ENCODE results near the gene B4GALT4.

Gene B4GALT4

GRCh38 chr3:119211803-119212202, 28.9 kb downstream of the B4GALT4 start:
- H3K9me3 ChIP-seq (ENCODE audit: insufficient read depth, low read length): no peaks in the 10 kb centered on the region
- H3K36me3 ChIP-seq (ENCODE audit: low read length): peaks cover 18% of the 10 kb centered on the region
- H3K27me3 ChIP-seq (ENCODE audit: low read length): no peaks in the 10 kb centered on the region
- H3K9ac ChIP-seq (ENCODE audit: low read length): no peak overlapping the region
- TF ChIP-seq EZH2phosphoT487 (conservative IDR thresholded peaks at IDR 0.05; ENCODE audit: low read length) (no peak), CTCF (IDR thresholded peaks at IDR 0.05; ENCODE audit: insufficient read depth, low read length, poor library complexity, severe bottlenecking) (no peak)
- H3K27ac ChIP-seq (ENCODE audit: low read depth, low read length): no peak overlapping the region
- H3F3A ChIP-seq (ENCODE audit: insufficient read depth): no peaks in the 10 kb centered on the region
- no peaks in the 10 kb centered on the region for H3K9me2 ChIP-seq (replicated peaks; ENCODE audit: insufficient read depth, low read length)
- no peak overlapping the region for H3K4me3 ChIP-seq (ENCODE audit: insufficient read depth, low read length, poor library complexity, severe bottlenecking)
- no peaks in the 10 kb centered on the region for H3K79me2 ChIP-seq (ENCODE audit: insufficient read depth, low read length)
- H2AFZ ChIP-seq (ENCODE audit: low read depth, low read length, severe bottlenecking): no peak overlapping the region
- no peaks in the 10 kb centered on the region for H4K20me1 ChIP-seq (ENCODE audit: low read depth, low read length)
- no peak overlapping the region for H3K4me2 ChIP-seq (ENCODE audit: low read depth, low read length, poor library complexity, severe bottlenecking)

DNA sequence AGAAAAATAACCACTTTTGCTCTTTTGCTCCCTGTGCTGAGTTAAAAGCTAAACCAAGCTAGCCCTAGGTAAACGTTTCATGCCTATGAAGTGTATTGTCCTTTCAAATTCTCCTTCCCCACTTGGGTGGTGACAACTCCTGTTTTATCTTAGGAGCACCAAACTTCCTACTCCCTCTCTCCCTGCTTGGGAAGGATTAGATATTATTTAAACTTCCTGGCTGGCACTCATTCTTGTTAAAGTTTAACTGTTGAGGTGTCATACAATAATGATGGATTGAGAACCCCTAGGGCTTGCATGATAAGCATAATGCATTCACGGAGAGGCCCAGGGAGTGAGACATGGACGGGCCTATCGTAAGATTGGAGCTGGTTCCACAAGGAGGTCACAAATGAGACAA, 29.5 kb downstream of the B4GALT4 start:
- H3K4me2 ChIP-seq (ENCODE audit: low read depth, low read length, poor library complexity, severe bottlenecking): no peak overlapping the region
- no peak overlapping the region for H2AFZ ChIP-seq (ENCODE audit: low read depth, low read length, severe bottlenecking)
- no peak for TF ChIP-seq CTCF (IDR thresholded peaks at IDR 0.05; ENCODE audit: insufficient read depth, low read length, poor library complexity, severe bottlenecking)
- no peak for TF ChIP-seq EZH2phosphoT487 (conservative IDR thresholded peaks at IDR 0.05; ENCODE audit: low read length)
- no peaks in the 10 kb centered on the region for H3F3A ChIP-seq (ENCODE audit: insufficient read depth)
- H3K27me3 ChIP-seq (ENCODE audit: low read length): no peaks in the 10 kb centered on the region
- no peak overlapping the region for H3K4me3 ChIP-seq (ENCODE audit: insufficient read depth, low read length, poor library complexity, severe bottlenecking)
- H4K20me1 ChIP-seq (ENCODE audit: low read depth, low read length): no peaks in the 10 kb centered on the region
- no peaks in the 10 kb centered on the region for H3K9me2 ChIP-seq (replicated peaks; ENCODE audit: insufficient read depth, low read length)
- H3K79me2 ChIP-seq (ENCODE audit: insufficient read depth, low read length): no peaks in the 10 kb centered on the region
- no peaks in the 10 kb centered on the region for H3K9me3 ChIP-seq (ENCODE audit: insufficient read depth, low read length)
- H3K27ac ChIP-seq (ENCODE audit: low read depth, low read length): no peak overlapping the region
- no peak overlapping the region for H3K9ac ChIP-seq (ENCODE audit: low read length)
- peaks cover 18% of the 10 kb centered on the region for H3K36me3 ChIP-seq (ENCODE audit: low read length)

DNA sequence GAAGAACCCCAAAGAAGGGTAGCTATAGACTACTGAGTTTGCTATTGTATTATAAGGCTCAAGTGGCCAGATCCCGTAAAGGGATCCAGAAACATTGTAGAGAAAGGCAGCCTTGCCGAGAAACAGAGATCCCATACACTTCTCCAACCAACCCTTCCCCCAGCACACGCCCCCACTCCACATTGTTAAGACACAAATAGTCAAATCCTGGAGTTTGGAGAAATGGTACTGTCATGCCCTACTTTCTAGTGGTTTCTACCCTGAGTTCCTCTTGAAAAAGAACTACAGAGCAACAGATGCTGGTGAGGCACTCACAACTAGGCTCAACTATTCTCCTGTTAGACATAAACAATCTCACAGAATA, 33.2 kb downstream of the B4GALT4 start:
- Histone ChIP-seq H3K36me3 (ENCODE audit: low read length) (peaks cover 4% of the 10 kb centered on the region; the same call in 1 of the 2 replicates), H3K4me2 (ENCODE audit: low read depth, low read length, poor library complexity, severe bottlenecking) (no peak overlapping the region), H3K27ac (ENCODE audit: low read depth, low read length) (no peak overlapping the region)

More for the DNA sequence above, 33.2 kb downstream of the B4GALT4 start:
- no peak overlapping the region for H3K9ac ChIP-seq (ENCODE audit: low read length)
- H3K9me3 ChIP-seq (ENCODE audit: insufficient read depth, low read length): no peaks in the 10 kb centered on the region
- no peaks in the 10 kb centered on the region for H4K20me1 ChIP-seq (ENCODE audit: low read depth, low read length)
- no peaks in the 10 kb centered on the region for H3K9me2 ChIP-seq (replicated peaks; ENCODE audit: insufficient read depth, low read length)
- no peaks in the 10 kb centered on the region for H3F3A ChIP-seq (ENCODE audit: insufficient read depth)
- H3K79me2 ChIP-seq (ENCODE audit: insufficient read depth, low read length): no peaks in the 10 kb centered on the region
- H3K4me3 ChIP-seq (ENCODE audit: insufficient read depth, low read length, poor library complexity, severe bottlenecking): no peak overlapping the region
- H3K27me3 ChIP-seq (ENCODE audit: low read length): no peaks in the 10 kb centered on the region
- no peak overlapping the region for H2AFZ ChIP-seq (ENCODE audit: low read depth, low read length, severe bottlenecking)
- no peak for TF ChIP-seq EZH2phosphoT487 (conservative IDR thresholded peaks at IDR 0.05; ENCODE audit: low read length)
- TF ChIP-seq CTCF (IDR thresholded peaks at IDR 0.05; ENCODE audit: insufficient read depth, low read length, poor library complexity, severe bottlenecking): no peak
